ENCODE data around the gene CARMIL1. TPM values are rescaled to one million over a fixed set of nuclear protein-coding genes. Genes with fewer than 3 reads are reported as not detected.

CARMIL1 gene
- 106 TPM for polyA plus RNA-seq (ENCODE audit: insufficient read length)
- long read RNA-seq, donor 1, partial matches to known transcripts = 51 of 57 reads
- long read RNA-seq, donor 1, other reads (novel, unspliced or antisense) = 6 of 57 reads
- long read RNA-seq, donor 2, partial matches to known transcripts = 32 of 32 reads
- long read RNA-seq, donor 2, other reads (novel, unspliced or antisense) = 0 of 32 reads
- long read RNA-seq, donor 3, partial matches to known transcripts = 26 of 26 reads
- long read RNA-seq, donor 3, other reads (novel, unspliced or antisense) = 0 of 26 reads
- long read RNA-seq, donor 4 = 0 reads
- long read RNA-seq, donor 5, partial matches to known transcripts = 68 of 68 reads
- long read RNA-seq, donor 5, other reads (novel, unspliced or antisense) = 0 of 68 reads
- long read RNA-seq, donor 6, full-length matches to known transcripts = 1 of 49 reads
- long read RNA-seq, donor 6, partial matches to known transcripts = 41 of 49 reads
- long read RNA-seq, donor 6, other reads (novel, unspliced or antisense) = 7 of 49 reads
- long read RNA-seq, donor 7, full-length matches to known transcripts = 1 of 66 reads
- long read RNA-seq, donor 7, partial matches to known transcripts = 59 of 66 reads
- long read RNA-seq, donor 7, other reads (novel, unspliced or antisense) = 6 of 66 reads
- long read RNA-seq, donor 8, partial matches to known transcripts = 6 of 6 reads
- long read RNA-seq, donor 8, other reads (novel, unspliced or antisense) = 0 of 6 reads

DNA sequence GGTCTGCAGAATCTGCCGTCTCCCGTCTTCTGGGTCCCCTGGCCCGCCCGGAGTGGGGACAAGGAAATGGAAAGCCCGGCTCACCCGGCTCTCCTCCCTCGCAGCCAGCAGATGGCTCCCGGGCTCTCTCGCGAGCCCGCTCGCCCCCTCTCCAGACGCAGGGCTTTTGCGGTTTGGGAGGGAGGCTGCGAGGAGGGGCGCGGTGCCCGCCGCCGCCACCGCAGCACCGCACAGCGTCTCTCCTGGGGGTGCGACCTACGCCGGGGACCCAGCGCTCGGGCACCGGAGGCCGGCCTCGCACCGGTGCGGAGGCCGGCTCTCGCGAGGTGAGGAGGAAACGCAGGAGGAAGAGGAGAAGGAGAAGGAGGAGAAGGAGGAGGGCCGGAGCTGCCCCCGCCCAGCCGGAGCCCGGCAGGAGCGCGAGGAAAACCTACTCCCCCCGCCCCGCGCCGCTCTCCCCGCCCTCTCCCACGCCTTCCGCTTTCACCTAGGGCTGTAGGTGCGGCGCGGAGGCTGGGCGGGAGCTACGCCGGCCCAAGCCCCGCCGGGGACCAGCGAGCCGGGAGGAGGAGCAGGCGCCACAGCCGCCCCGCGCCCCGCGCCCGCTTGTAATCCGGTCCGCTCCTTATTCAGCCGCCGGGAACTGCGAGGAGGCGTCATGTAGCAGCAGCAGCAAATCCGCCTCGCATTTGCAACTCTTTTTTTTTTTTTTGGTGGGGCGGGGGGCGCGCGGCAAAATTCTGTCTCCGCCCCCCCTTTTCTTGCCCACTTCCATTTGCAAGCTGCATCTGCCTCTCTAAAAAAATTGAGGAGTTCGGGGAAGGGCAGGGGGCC lies at the start of gene CARMIL1:
Gene CARMIL1, plus strand, starts transcription at position 461 of the 834 bp plus-strand sequence. CDS start 422 bp downstream, outside the sequence.
- peak; percentile 81 for DNase-seq

DNA sequence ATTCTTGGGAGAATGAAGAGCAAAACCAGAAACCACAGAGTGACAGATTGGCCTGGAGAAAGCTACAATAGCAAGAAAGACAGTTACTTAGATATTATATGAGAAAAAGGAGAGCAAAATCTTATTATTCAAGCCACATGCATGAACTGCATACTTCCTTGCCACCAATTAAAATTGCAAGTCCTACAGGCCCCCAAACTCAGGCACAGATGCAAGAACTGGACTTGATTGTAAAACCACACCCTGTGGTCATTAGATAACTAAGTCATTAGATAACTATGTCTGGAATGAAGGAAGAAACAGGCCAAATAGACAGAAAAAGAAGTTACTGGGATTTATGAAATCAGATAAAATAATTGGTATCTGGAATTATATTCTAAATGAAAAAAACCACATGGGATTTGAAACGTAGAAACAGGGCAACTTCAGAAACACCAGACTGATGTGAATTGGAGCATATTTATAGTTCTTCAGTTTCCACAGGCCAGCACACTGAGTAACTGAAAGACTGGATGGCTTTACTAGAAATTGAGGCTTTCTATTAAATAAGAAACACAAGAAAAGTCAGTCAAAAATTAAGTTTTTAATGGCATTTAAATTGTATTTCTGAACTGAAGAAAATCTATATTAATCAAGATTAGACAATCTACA lies 49.4 kb upstream of the CARMIL1 start:
- no peak for DNase-seq

DNA sequence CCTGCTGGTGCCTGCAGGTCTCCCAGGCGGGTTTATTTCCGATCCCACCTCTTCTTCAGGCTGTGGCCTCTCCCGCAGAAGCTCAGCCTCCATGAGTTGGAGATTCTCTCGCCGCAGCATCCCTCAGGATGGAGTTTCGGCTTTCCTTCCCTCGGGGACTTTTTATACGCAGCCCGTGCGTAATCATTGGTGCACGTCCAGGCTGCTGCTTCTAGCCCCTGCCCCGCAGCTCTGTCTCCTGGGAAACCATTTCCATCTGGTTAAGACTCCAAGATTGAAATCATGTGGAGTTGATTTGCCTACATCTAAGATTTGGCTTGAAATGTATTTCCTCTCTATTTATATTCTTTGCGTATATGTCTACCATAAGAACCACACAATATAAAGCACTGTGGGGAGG lies 46.7 kb upstream of the CARMIL1 start:
- DNase-seq = no peak

DNA sequence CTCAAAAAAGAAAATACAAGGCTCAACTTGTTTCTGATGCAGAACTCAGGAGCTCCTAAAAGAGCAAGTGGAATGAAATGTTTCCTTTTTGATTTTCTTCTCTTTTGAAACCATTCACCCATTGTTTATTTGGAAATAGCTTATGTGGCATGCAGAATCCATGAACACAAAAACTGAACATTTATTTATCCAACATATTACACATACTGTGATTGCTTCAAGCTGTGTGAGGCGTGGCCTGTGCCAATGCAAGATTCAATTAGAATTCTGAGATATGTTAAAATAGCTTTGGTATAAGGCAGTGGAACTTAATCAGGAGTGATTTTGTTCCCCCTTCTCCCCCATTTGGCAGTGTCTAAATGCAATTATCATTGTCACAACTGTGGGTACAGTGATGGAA lies 45.9 kb upstream of the CARMIL1 start:
- no peak for DNase-seq

DNA sequence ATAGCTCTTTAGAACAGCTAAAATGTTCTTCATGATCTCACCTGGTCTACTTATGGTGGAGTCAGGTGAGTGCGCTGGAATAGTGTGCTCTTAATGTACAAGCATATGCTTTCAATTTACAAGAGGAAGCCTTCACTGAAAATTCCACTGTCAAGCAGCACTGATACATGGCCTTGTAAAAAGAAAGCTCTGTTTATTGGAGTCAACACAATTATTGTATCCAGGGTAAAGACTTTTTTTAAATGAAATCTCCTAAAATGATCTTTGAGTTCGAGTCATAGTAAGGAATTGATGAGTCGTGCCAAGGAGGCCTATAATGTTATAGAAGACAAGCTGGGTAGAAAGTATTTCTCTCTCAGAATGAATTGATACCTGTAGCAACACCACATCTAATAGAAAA lies 41.6 kb upstream of the CARMIL1 start:
- no peak for DNase-seq

DNA sequence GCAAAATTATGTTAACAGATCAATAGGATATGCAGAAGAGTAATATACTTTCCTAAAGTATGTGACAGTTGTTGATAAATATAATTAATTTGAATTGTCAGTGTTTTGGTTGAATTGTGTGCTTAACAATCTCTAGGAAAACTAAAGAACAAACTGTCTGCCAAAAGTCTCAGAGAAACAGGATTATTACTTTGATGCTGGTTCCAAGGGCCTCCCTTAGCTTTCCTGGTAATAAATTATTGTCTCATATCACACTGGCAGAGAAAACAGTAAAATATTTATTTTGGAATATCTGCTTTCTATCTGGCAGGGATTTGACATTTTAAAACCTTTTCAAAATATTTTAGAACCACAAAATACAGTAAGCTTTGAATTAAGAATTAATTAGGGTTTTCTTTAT lies 40.1 kb upstream of the CARMIL1 start:
- no peak for DNase-seq

DNA sequence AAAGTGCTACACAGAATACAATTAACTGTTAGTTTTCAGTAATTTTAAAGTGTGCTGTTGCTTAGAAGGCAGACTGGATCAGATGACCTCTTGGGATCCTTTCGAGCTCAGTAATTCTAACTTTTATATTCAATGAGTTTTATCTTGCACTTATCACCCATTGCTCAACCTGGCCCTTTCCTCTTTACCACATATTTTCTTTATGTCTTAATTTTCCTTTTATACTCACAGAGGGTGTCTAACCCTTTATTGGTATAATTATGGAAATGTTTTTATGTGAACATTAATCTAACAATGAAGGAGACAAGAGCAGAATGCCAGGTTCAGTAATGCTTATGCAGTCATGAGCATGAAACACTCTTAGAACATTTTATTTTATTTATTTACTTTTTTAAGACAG lies 39.7 kb upstream of the CARMIL1 start:
- DNase-seq = no peak

DNA sequence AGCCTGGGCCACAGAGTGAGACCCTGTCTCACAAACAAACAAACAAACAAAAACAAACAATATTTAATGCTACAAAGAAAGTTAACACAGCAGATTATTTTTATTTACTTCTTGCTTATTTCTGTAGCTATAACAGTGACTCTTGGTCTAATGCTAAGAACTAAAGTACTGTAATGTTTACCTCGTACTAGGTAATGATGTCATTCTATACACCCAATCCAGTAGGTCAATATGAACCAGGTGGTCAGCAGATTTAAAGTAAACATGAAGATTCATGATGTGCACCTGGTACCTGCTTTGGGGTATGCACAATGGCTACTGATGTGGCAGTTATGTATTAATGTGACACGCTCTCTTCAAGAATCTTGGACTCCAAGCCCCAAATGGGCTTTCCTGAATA lies 36.6 kb upstream of the CARMIL1 start:
- no peak for DNase-seq

DNA sequence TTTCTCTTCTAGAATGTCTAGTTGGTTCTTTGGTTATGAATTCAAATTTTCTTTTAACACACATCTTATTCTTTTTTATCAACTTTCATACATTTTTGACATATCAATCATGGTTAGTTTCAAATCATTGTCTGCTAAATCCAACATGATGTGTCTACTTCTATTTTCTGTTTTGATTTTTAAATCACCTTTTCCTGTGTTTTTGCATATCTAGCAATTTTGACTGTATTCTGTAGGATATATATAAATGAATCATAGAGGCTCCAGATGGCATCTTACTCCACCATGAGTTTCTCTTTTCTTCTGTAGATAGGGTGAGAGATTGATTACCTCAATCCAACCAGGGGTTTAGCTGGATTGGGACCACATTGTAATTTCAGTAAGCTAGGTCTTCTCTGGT lies 34.3 kb upstream of the CARMIL1 start:
- DNase-seq = no peak

DNA sequence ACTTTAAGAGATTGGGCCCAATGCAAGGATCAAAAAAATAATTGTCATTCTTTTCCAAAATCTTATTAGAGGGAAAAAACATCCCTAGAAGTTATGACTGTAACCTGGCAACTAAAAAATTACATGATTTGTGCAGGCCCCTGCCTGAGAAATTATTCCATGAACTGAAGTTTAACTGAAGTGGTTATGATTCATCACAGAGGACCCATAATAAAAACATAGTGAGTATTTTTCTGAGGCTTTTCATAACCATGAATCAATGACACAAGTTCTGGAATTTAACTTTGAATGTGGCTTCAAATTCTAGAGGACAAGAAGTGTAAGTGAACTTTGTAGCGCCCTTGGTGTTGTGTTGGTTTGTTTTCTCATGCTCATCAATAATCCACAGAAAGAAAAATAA lies 31.1 kb upstream of the CARMIL1 start:
- no peak for DNase-seq

DNA sequence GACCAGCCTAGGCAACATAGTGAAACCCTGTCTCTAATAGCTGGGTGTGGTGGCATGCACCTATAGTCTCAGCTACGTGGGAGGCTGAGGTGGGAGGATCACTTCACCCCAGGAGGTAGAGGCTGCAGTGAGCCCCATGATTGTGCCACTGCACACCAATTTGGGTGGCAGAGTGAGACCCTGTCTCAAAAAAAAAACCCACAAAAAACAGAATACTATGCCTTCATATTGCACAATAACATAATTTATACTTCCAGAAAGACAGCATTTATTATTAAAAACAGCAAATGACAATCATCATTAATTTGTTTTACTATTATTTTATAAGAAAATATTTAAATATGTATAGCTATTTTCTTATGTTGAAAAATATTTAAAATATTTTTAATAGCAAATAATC lies 30.0 kb upstream of the CARMIL1 start:
- no peak for DNase-seq

DNA sequence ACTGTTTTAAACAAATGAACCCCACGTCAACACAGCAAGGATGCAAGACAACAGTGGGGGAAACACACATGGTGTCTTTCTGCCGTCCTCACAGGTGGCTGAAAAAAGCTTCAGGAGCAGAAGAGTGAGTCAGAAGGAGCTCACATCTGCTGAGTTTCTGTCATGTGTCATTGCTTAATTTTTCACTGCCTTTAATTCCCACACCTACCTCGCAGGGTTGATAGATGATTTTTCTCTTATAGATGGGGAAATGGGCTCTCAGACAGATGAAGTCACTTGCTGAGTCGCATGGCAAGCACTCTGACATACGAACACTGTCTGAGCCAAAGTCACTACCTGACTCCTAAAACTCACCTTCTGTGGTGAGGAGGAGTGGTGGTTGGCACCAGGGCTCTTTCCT lies 28.3 kb upstream of the CARMIL1 start:
- no peak for DNase-seq

DNA sequence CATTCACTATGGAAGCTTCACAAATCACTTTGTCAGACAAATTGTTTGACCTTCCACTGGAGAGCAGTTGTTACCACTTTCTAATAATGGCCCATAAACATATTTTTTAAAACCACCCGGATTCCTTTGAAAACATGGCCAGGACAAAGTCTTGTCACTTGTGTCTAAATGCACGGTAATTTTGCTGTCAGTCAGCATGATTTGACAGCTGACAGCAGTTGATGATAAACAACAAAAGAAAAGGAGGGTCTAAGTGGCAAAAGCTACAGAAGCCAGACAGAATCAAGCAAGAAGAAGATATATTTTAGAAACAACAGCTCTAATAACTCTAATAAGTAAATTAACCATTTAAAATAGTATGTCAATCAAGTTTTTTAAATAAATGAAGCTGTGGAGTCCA lies 27.7 kb upstream of the CARMIL1 start:
- no peak for DNase-seq

DNA sequence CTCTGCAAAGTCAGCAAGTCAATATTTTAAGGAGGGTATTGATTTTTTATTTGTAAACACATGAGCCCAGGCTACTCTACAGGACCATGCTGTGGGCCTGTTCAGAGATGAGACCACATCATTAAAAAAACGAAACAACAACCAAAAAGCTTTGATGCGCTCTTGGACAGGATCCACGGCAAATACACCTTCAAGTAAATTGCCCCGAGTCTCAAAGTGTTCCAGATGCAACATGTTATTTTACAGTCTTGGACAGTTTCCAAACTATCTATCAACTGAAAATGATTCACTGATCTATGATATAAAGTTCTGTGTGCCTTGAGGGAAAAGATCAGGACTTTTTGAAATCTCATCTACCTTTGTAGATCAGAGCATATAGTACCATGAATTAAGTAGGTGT lies 25.8 kb upstream of the CARMIL1 start:
- DNase-seq = no peak

DNA sequence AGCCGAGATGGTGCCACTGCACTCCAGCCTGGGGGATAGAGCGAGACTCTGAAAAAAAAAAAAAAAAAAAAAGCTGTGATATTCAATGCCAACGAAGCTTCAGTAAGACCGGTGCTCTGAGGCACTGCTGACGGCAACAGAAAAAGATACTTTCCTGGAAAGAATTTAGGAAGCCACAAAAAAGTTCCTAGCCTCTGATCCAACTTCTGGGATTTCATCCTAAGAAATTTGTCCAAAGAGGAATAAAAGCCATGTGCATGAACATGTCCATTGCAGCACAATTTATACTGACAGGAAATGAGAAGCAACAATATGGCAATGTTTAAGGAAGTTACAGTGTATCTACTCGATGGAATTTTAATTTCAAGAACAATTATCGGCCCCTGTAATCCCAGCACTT lies 24.5 kb upstream of the CARMIL1 start:
- no peak for DNase-seq

DNA sequence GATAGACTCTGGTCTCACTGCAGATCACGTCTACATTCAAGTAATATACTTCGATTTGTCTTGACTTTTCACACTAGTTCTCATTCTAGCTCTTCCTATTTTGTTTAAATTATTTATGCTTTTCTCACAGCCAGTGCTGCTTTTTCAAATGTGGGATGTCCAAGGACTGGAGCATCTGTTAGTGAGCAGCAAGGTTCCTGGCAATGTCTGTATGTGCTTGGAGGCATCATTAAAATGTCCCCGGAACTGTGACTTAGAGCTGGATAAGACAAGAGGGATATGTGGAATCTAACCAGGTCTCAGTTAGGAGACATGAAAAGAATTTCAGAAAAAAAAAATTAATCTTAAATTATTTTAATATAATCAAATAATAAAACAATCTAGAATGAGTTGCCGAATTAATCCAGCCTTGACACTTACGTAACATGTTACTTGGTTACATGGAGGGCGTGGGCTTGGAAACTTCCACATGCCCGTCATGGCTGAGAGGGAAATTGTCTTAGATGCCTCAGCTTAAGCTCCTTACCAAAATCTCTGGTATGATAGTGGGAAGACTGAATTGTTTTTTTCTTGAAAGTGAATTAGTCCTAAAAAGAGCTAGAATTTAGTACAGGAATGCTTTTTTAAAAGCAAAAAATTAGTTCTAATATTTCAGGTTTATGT lies 21.4 kb upstream of the CARMIL1 start:
- no peak for DNase-seq

DNA sequence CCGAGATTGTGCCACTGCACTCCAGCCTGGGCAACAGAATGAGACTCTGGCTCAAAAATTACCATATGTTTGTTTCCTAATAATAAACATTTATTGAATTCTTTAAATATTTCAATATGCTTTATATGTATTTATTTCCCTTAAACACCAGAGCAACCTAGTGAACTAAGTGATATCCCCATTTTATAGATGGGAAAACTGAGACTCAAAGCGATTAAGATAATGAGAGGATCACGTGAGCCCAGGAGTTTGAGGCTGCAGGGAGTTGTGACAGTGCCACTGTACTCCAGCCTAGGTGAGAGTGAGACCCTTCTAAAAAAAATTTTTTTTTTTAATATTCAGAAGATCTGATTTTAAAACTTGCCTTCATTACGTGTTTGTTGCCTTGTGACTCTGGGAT lies 19.4 kb upstream of the CARMIL1 start:
- DNase-seq = no peak

DNA sequence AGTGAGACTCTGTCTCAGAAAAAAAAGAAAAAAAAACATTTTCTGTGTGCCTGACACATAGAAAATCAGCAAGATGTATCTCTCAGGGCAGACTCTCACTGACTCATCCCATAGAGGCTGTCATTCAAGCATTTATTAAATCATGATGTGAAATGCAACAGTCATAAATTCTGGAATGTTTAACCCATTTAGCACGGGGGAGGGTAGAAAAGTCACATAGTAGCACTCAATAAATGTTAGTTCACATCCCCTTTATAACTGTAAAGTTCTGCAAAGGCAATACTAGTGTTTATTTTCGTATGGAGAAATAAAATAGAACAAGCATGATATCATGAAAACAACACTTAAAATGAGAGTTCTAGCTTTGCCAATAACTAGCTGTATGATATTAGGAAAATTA lies 15.5 kb upstream of the CARMIL1 start:
- no peak for DNase-seq

DNA sequence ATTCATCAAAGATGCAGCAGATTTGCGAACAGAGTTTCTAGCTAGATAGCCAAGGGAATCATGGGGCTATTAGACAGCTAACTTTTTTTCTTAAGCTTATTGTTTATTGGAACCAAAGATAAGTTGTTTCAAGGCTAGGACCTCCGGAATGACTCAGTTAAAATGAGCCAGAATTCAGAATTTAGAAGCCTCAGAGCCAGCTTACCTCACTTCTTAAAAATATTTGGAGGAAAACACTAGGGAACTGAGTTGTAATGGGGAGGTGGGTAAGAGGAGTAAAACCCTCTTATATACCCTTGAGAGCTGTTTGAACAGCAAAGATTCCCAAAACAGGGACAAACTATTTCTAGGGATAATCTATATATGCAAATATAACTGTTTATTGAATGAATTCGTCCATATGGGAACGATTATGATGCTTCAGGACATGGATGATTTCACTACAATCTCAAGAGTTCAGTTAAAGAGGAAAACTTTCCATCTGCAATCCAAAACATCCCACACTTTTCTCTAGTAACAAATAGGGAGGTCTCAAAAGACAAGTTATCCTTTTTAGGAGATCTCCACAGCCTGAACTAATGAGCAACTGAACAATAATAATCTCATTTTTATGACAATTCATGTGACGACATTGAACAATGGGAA lies 12.6 kb upstream of the CARMIL1 start:
- DNase-seq = no peak

DNA sequence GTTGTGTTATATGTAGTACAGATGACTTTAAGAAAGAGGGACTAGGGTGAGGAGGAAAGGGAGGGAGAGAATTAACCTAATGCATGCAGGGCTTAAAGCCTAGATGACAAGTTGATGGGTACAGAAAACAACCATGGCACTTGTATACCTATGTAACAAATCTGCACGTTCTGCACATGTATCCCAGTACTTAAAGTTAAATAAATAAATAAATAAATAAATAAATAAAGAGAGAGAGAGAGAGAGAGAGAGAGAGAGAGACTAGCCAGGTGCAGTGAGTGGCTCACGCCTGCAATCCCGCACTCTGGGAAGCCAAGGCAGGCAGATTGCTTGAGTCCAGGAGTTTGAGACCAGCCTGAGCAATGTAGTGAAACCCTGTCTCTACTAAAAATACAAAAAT lies 11.5 kb upstream of the CARMIL1 start:
- DNase-seq = no peak

DNA sequence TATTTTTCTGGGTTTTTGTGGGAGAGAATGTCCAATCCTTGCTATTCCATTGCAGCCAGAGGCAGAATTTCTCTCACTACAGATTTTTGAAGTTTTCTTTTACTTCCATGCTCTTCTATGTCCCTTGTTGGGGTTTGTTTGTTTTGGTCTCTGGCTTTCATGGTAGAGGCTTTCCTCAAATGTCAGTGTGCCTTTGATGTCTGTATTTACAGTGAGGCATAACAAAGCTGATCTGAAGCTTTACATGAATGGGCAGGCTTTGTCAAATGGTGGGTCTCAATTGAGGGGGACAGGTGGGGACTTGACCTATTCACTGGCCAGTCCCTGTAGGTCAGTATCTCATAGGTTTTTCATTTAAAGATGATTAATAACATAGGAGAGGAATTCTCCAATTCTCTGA lies 8.6 kb upstream of the CARMIL1 start:
- no peak for DNase-seq

Data from left kidney (tissue), 8 donors.